GM12878 (cell line): ENCODE measurements around the gene PAIP2.

Experiments
- CTCF ChIP-seq, 3 experiments: IDR thresholded peaks in 2 of 3; conservative IDR thresholded peaks in 1 of 3; 2 replicates each; pipeline ENCODE4 v1.5.1; 2011; ENCODE audit warnings: low read depth in 3 of 3, low read length in 3 of 3, mild to moderate bottlenecking in 3 of 3, control low read depth in 2 of 3, moderate library complexity in 2 of 3, inconsistent platforms in 1 of 3, mixed read lengths in 1 of 3; ENCODE audit not compliant: control insufficient read depth in 2 of 3, insufficient read depth in 1 of 3; ENCODE audit errors: extremely low read depth in 1 of 3
- POLR2A ChIP-seq: IDR thresholded peaks from 2 replicates; pipeline ENCODE4 v1.6.1; 2011; ENCODE audit warnings: low read depth, mild to moderate bottlenecking, low read length
- POLR2AphosphoS2 ChIP-seq: IDR thresholded peaks from 2 replicates; pipeline ENCODE4 v1.6.1; 2011; ENCODE audit warnings: low read depth, mild to moderate bottlenecking, low read length, improper control_type of control experiment, moderate library complexity

DNA sequence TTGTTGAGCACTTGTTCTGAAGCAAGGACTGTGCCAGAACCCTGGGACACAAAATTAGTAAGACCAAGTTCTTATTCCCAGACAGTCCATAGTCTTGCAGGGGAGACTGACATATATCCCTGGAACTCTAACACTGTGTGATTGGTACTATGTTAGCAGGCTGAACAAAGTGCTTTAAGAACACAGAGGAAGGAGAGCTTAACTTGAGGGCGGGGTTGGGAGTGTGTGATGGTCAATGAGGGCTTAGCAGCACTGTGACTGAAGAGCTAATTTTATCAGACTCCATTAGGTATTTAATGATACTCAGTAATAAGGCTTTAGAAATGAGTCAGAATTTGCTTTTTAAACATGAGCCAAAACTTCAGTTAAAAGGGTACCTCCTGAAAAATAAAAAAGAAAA, 77.1 kb downstream of the PAIP2 start:
- no peak for TF ChIP-seq CTCF (IDR thresholded peaks at IDR 0.05 in 2 of 3, conservative IDR thresholded peaks at IDR 0.05 in 1 of 3; ENCODE audit: control insufficient read depth in 2 of 3, extremely low read depth in 1 of 3, insufficient read depth in 1 of 3, low read depth in 3 of 3, low read length in 3 of 3)
- TF ChIP-seq POLR2AphosphoS2, result no peak
- TF ChIP-seq POLR2A, result no peak
